Prostate gland (tissue), 2 donors: ENCODE results near the gene ITPKB.

Experiments
- CTCF ChIP-seq, 4 experiments: fragments of 200-600 bp in 2 of 4; fragments of 450-650 bp in 2 of 4; sonication (generic) in 2 of 4; IDR thresholded peaks; 1 replicate in 3 of 4; 2 replicates in 1 of 4; pipeline ENCODE4 v1.5.1; 2016 to 2019; ENCODE audit warnings: antibody characterized with exemption in 4 of 4, mild to moderate bottlenecking in 2 of 4, moderate library complexity in 2 of 4
- POLR2A ChIP-seq: fragments of 450-650 bp; IDR thresholded peaks from one replicate; pipeline ENCODE4 v1.6.1; 2016; ENCODE audit warnings: antibody characterized with exemption, mild to moderate bottlenecking

GRCh38 chr1:226716577-226716976, 22.5 kb downstream of the ITPKB start:
- TF ChIP-seq CTCF (IDR thresholded peaks at IDR 0.05) (no peak), POLR2A (no peak)
